GM18870 (cell line): ENCODE measurements around the gene RNPEPL1.
"Not testable (repeated sequence)": the region's sequence is repeated elsewhere in the genome, so short reads cannot be mapped to it uniquely, and the experiment has no call there.

Experiments
- ATAC-seq: cut with Tn5 transposase; IDR thresholded peaks from one replicate; pipeline ENCODE4 v1.9.1; 2021; ENCODE audit warnings: moderate library complexity; ENCODE audit not compliant: unreplicated experiment

Gene RNPEPL1

DNA sequence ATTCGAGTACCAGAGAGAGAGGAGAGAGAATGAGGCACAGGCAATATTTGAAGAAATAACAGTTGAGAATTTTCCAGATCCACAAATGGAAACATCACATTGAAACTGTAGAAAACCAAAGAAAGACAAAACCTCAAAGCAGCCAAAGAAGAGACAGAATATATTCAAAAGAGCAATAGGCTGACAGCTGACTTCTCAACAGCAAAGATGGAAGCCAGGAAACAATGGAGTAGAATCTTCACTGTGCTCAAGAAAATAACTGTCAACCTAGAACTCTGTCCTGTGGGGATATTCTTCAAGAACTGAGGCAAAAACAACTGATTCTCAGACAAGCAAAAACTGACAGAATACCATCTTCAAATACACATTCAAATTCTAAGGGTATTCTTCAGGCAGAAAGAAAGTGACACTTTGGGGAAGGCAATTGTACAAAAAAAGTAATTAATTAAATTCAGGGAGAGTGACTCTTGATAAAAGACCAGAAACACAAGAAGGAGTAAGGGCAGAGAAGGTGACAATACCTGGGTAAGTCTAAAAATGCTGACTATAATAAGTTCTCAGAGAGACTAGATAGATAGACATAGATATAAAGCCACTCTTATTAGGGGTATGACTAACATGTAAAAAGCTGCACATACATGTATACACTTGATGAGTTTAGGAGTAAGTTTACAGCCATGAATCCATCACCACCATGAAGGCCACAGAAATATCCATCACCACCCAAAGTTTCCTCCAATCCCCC, 36.1 kb upstream of the RNPEPL1 start:
- no peak for ATAC-seq

DNA sequence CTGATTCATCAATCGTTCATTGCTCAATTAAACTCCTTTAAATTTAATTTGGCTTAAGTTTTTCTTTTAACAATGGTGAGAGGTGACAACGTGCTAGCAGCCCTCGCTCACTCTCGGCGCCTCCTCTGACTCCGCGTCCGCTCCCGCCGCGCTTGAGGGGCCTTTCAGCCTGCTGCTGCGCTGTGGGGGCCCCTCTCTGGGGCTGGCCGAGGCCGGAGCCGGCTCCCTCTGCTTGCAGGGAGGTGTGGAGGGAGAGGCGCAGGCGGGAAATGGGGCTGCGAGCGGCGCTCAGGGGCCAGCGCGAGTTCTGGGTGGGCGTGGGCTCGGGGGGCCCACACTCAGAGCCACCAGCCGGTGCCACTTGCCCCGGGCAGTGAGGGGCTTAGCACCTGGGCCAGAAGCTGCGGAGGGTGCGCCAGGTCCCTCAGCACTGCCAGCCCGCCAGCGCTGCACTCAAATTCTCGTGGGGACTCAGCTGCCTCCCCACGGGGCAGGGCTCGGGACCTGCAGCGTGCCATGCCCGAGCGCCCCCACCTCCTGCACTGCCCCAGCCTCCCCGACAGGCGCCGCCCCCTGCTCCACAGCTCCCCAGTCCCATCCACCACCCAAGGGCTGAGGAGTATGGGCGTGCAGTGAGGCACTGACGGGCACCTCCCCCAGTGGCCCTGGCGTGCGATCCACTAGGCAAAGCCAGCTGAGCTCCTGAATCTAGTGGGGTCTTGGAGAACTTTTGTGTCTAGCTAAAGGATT, 30.1 kb upstream of the RNPEPL1 start:
- ATAC-seq = no peak

DNA sequence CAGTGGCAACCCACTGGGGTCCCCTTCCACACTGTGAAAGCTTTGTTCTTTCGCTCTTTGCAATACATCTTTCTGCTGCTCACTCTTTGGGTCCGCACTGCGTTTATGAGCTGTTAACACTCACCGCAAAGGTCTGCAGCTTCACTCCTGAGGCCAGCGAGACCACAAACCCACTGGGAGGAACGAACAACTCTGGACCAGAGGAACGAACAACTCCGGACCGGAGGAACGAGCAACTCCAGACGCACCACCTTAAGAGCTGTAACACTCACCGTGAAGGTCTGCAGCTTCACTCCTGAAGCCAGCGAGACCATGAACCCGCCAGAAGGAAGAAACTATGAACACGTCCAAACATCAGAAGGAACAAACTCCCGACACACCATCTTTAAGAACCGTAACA, 29.2 kb upstream of the RNPEPL1 start:
- ATAC-seq = not testable (repeated sequence)

DNA sequence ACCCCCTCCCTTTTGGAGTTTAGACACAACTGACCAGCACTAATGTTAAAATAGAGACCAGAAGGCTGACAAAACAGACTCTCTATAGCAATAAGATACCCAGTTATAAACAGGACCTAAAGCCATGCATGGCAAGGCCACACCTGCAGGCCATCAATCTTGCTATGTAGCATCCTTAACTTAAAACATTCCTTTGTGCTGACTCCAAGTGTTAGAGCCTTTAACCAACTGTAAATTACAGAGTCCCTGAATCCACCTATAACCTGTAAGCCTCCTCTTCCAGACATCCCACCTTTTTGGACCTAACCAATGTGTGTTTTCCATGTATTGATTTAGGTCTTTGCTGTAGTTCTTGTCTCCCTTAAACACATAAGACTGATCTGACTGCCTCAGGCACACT, 28.4 kb upstream of the RNPEPL1 start:
- no peak for ATAC-seq

DNA sequence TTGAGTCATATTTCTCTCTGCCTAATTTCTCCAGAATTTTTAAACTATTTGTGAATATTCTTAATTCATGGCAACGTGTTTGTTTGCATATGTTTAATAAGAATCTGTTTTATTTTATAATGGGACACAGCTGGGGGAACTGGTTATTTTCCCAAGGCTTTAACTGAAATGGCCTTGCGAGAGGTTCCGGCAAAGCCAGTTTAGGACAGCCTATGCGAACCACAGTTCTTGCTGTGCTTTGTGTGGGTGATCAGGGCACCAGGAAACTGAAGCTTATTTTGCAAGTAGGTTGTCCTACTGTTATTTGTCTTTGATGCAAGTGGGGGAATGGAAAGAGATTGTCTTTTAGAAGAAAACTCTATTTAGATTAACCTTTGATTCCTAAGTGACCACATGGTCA, 17.0 kb upstream of the RNPEPL1 start:
- ATAC-seq = no peak

DNA sequence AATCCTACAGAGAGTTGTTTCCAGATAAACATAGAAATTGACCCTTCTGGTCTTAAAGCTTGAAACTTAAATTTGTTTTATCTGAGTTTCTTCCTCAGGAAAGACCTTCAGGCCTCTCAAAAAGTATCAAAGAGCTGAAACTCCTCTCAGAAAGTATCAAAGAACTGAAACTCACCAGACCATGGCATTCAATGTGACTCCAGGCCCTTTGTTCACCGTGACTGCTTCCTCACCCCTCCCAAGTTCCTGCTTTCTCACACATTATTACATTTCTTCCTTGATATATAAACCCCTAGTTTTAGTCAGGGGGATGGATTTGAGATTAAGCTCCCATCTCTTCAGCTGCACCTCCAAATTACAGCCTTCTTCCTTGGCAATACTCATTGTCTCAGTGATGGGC, 16.5 kb upstream of the RNPEPL1 start:
- no peak for ATAC-seq

DNA sequence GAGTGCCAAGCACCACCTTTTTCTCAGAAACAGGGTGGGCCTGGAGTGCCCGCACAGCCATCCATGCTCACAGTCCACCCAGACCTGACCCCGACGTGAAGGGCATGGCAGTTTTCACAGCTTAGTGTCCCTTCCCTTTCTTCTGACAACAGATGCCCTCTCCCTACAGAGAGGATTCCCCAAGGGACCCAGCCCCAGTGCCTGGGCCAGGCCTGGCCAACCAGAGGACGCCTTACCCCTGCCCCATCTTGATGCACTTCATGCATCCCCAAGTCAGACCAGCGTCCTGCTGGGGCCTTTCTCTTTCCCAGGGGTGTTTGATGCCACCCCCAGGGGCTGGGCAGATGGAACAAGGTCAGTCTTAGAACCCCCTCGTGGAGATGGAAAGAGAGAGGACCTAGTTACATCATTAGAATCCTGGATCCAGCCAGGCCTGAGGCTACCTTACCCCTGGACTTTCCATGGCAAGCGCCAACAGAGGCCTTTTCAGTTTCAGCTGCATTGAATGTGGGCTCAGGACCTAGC, 14.3 kb upstream of the RNPEPL1 start:
- no peak for ATAC-seq

DNA sequence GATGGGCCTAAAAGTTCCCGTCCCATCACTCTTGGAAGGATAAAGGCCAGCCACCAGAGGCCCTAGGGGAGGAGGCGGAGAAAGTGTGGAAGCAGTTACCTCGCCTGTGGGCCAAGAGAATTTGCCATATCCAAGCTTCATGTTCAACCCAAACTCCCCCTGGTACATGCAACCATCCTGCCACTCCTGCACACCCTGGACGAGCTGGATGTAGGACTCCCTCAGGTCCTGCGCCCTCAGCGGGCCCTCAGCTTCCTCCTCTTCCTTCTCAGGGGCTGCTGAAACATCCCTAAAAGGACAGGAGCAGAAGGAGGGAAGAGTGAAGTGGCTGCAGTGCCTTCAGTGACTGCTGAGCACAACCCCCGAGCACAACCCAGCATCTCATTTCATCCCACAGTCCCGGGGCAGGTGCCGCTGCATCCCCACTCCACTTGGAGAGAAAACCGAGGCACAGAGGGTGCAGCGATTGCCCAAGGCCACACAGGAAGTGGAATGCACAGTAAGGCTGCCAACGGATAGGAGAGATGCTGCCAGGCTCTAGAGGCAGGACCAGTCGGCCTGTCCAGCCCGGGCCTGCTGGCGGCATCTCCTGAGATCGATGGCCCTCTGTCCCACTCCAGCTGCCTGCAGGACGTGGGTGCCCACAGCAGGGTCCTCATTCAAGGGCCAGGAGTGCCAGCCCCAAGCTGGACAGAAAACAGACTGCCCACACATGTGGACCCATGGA, 13.4 kb upstream of the RNPEPL1 start:
- no peak for ATAC-seq

DNA sequence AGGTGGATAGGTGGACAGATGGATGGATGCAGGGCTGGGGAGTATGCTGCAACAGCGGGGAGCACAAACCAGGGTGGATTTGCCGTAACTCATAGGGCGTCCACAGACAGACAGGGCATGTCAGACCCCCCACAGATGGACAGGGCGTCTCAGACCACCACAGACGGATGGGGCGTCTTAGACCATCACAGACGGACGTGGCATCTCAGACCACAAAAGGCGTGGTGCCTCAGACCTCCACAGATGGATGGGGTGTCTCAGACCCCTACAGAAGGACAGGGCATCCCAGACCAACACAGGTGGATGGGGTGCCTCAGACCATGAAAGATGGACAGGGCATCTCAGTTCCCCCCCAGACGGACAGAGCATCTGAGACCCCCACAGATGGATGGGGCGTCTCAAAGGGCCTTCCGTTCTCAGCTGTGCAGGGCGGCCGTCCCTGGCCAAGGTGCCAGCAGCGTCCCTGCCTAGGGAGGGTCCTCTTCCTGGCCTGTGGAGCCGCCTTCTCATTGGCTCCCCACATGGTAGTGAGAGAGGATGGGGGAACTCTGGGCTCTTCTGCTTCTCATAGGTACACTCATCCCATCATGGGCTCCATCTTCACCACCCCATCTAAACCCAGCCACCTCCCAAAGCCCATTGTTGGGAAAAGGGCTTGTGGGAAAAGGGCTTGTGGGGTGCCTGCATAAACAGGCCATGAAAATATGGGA, 12.6 kb upstream of the RNPEPL1 start:
- no peak for ATAC-seq

DNA sequence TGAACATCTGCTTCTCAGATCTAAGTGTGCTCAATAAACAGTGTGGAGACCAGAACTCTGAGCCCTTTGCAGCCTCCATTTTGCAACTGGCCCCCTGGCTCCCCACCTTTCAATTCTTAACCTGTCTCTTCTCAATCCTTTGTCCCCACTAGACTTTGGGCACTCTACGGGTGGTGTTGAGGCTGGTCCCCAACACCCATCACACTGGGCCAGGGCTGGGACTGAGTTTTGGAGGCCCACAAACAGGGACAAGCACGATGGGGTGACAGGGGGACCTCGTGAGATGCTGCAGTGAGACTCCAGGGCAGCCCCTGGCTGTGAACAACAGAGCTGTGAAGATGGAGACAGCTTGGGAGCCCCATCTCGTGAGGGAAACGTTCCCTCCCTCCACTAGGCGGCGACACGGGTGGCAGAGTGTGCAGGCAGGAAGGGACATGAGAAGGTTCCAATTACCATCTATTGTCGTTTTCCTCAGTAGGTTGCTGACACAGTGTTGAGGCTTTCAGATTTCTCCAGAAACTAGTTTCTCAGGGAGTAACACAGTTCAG, 11.7 kb upstream of the RNPEPL1 start:
- no peak for ATAC-seq

DNA sequence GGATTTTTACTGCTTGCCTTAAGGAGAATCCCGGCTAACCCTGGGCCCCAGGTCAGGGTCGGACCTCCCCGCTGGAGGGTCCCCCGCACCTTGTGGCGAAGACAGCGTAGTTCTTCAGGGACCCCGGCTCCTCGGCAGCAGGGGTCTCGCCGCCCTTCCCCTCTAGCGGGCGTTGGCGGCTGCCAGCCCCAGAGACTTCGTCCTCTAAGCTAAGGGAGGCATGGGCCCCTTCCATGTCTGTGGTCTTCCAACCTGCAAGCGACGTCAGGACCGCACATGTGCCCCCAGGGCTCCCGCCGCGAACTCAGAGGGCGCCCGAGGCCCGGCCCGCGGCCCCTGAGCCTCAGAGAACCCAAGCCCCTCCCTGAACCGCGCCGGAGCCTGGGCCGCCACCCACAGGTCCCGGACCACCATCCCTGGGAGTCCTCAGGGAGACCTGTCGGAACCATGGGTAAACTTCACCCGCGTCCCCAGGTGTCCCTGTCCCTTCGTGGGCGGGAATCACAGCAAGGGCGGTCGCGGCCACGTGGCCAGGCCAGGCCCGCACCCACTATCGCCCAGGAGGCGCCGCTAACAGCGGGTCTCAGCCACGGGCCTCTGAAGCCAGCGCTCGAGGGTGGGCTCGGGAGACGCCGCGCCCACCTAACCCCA, 11.1 kb upstream of the RNPEPL1 start:
- ATAC-seq = no peak

DNA sequence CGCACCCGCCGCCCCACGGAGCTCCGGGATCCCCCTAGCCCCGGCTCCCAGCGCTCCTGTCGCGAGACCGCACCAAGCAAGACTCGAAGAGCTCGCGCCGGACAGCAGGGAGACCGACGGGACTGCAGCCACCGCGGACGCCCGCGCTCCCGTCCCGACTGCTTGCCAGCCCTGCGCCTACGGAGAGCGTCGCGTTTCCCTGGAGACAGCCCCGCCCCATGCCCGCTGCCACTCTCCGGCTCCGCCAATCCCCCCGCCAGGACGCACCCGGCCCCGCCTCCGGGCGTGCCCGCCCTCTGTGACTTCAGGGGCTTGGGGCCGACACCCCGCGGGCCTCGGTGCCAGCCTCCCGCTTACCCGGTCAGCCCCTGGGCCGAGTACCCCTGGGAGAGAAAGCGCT, 10.5 kb upstream of the RNPEPL1 start, which contains the start of gene ANKMY1:
TSS of gene ANKMY1 (minus strand) at position 181 of the 400 bp plus-strand sequence. CDS start 653 bp downstream, outside the sequence.
- no peak for ATAC-seq

DNA sequence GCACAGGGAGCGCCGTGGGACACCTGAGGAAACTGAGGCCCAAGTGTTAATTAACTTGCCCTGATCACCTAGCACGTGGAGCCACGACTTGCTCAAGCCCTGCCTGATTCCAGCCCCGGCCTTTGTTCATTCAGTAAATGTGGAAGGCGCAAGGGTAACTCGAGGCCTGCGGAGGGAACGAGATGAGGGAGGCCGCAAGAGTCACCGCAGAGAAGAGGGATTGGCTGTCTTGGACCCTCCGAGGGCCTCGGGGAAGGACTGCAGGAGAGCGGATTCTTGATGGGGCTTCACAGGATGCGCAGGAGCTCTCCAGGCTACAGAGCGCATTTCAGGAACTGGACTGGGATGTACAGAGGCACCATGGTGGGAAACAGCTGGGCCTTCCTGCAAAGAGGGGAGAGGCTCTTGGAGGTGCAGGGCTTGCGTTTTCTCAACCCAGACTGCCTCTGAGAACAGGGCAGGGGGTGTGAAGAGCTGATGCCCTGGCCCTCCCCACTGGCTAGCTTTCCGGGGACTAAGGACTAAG, 10.0 kb upstream of the RNPEPL1 start:
- no peak for ATAC-seq

DNA sequence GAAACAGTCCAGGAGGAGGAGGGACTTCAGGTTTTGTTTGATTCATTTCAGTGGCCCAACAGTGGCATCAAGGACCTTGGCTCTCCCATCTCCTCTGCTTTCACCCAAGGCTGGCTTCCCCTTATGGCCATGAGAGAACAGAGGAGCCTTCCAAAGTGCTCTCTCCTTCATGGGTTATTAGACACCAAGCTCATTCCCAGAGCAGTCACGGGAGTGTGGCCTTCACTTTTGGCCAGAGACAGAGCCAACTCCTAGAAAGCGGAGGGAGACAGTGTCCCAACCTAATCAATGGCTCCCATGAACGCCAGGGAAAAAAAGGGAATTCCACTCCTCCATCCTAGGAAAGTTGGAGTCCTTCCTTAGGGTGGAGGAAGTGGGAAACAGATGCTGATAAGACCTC, 9.0 kb upstream of the RNPEPL1 start:
- ATAC-seq = no peak

DNA sequence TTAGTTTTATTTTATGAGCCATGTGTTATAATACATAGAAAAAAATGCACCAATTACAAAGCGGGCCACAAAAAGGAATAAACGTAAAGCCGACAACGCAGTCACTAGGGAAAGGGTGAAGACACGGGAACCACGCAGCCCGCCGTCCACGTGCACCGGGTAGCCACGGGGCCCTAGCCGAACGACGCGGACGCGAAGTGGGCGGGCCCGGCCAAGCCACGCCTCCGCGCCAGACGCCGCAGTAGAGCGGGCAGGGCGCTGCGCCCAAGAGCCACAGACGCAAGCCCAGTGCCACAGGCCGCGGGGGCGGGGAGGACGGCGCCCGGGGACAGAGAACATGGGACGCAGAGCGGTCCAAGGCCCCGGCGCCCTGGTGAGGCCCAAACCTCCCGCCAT, 8.2 kb upstream of the RNPEPL1 start, which contains the start of gene DUSP28:
TSS of gene DUSP28 (plus strand) at position 274 of the 396 bp plus-strand sequence. CDS start 328 bp downstream, outside the sequence.
- ATAC-seq = peak; percentile 30

DNA sequence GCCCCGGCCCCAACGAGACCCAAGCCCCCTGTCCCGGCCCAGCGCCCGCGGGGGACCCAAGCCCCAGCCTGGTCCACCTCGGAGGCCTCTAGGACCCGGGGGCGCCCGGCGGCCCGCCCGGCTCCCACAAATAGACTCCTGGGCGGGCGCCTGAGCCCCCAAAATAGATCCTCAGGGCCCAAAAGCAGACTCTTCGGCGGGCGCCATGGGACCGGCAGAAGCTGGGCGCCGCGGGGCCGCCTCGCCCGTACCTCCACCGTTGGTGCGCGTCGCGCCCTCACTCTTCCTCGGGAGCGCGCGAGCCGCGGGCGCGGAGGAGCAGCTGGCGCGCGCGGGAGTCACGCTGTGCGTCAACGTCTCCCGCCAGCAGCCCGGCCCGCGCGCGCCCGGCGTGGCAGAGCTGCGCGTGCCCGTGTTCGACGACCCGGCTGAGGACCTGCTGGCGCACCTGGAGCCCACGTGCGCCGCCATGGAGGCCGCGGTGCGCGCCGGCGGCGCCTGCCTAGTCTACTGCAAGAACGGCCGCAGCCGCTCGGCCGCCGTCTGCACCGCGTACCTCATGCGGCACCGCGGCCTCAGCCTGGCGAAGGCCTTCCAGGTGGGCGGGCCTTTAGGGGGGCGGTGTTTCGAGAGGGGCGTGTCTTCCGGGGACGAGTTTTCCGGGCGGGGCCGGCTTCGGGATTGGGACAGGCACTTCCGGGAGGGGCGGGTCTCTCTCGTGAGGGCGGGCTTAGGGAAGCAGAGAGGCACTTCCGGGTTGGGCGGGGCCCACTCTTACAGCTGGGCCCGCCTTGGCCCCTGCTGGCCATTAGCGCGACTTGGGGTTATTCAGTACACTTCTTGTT, 7.6 kb upstream of the RNPEPL1 start:
- ATAC-seq = peak; percentile 40

DNA sequence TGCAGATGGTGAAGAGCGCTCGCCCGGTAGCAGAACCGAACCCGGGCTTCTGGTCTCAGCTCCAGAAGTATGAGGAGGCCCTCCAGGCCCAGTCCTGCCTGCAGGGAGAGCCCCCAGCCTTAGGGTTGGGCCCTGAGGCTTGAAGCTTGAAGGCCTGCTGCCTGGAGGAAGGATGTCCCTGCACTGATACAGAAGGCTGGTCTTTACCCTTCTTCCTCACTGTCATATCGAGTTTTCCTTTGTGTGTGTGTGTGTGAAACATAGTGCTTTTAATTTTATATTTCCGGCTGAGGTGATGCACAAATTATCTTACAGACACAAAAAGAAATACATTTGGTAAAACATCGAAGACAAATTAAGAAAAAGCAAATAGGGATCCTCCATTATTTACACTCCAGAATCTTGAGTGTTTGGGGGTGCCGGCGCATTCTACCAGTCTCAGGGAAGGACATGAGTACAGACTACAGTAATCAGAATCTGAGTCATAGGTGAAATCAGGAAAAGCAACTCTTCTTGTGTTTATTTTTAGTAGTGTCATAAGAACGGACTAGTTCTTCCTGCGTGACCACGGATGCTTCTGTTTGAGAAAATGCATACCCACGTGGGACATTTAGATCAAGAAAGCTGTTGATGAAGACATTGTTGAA, 6.8 kb upstream of the RNPEPL1 start:
- ATAC-seq = peak; percentile 6

DNA sequence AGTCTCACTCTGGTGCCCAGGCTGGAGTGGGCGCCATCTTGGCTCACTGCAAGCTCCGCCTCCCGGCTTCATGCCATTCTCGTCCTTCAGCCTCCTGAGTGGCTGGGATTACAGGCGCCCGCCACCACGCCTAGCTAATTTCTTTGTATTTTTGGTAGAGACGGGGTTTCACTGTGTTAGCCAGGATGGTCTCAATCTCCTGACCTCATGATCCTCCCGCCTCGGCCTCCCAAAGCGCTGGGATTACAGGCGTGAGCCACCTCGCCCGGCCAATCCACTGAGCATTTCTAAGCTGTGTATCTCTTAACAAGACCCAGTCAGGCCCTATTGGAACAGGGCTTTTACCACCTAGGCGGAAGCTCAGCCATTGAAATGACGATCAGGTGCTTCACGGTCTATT, 5.1 kb upstream of the RNPEPL1 start:
- ATAC-seq = not testable (repeated sequence)
